A673 (cell line): ENCODE measurements around the gene SGCA.

Experiments
- CTCF ChIP-seq: fragments of 300-800, 200-600 bp; sonication (generic); conservative IDR thresholded peaks from 2 replicates; pipeline ENCODE4 v1.5.1; 2017; ENCODE audit warnings: low read depth, mild to moderate bottlenecking, antibody characterized with exemption, low read length, moderate library complexity, mixed read lengths
- EZH2 ChIP-seq: fragments of 200-600 bp; sonication (generic); IDR thresholded peaks from 2 replicates; pipeline ENCODE4 v1.6.1; 2017; ENCODE audit warnings: borderline replicate concordance, low read depth, mild to moderate bottlenecking, mixed read lengths, antibody characterized with exemption, low read length; ENCODE audit not compliant: poor library complexity, severe bottlenecking

GRCh38 chr17:50221266-50221863 lies 55.6 kb downstream of the SGCA start:
- no peak for TF ChIP-seq CTCF
- no peak for TF ChIP-seq EZH2
